MCF 10A (cell line): ENCODE results near the gene GFPT1. TPM values are rescaled to one million over a fixed set of nuclear protein-coding genes. Genes with fewer than 3 reads are reported as not detected.

Source experiments
- BruUV-seq: library from RNA; stranded (reverse); fragments of 400-500 nt; replicated peaks from 2 replicates; lab custom pipeline; 2021; lab: Mats Ljungman, UMichigan
- CTCF ChIA-PET: fragments of 300-600 bp; sonication (Branson Sonifier 250); formaldehyde crosslinking; extraction: SDS; loops from one replicate; lab custom pipeline; 2021; ENCODE audit warnings: antibody characterized with exemption, inconsistent platforms; lab: Yijun Ruan, JAX
- POLR2A ChIA-PET: fragments of 300-600, 350-650 bp; sonication (Branson Sonifier 250); formaldehyde crosslinking; extraction: SDS; loops from one replicate; lab custom pipeline; 2020; ENCODE audit warnings: antibody characterized with exemption, inconsistent platforms; lab: Yijun Ruan, JAX
- DNase-seq: peaks from one replicate; pipeline ENCODE4 v3.0.0-alpha.2; 2018; ENCODE audit not compliant: unreplicated experiment
- H3K27ac Mint-ChIP-seq: one replicate; pipeline ENCODE4 v1.8.0; 2022; ENCODE audit warnings: mild to moderate bottlenecking, low read depth, mixed read lengths; ENCODE audit not compliant: unreplicated experiment
- H3K27me3 Mint-ChIP-seq: one replicate; pipeline ENCODE4 v1.8.0; 2022; ENCODE audit warnings: mixed read lengths; ENCODE audit not compliant: insufficient read depth, unreplicated experiment
- H3K36me3 Mint-ChIP-seq: one replicate; pipeline ENCODE4 v1.8.0; 2022; ENCODE audit warnings: mild to moderate bottlenecking, moderate library complexity, mixed read lengths; ENCODE audit not compliant: insufficient read depth, unreplicated experiment
- H3K4me1 Mint-ChIP-seq: one replicate; pipeline ENCODE4 v1.8.0; 2022; ENCODE audit warnings: mixed read lengths; ENCODE audit not compliant: insufficient read depth, unreplicated experiment
- H3K4me3 Mint-ChIP-seq: one replicate; pipeline ENCODE4 v1.8.0; 2022; ENCODE audit warnings: mild to moderate bottlenecking, moderate library complexity, mixed read lengths; ENCODE audit not compliant: unreplicated experiment
- H3K9me3 Mint-ChIP-seq: one replicate; pipeline ENCODE4 v1.8.0; 2022; ENCODE audit warnings: mixed read lengths; ENCODE audit not compliant: unreplicated experiment
- intact Hi-C: fragments of 100-400 bp; cut with micrococcal nuclease; formaldehyde crosslinking; loops from 2 replicates; pipeline ENCODE4 v1.14.1; 2022
- total RNA-seq: library from RNA; stranded (reverse); gene quantifications from 2 replicates; pipeline ENCODE4 v1.2.3, GENCODE V29; 2022
- TF ChIP-seq, protein P1 (sequence below): fragments of 200-600 bp; IDR thresholded peaks from one replicate; pipeline ENCODE4 v1.8.0; 2022; ENCODE audit warnings: antibody characterized with exemption, mild to moderate bottlenecking; ENCODE audit not compliant: unreplicated experiment

Gene GFPT1
- total RNA-seq, 1 experiment from 2014 or later, result 176 TPM

DNA sequence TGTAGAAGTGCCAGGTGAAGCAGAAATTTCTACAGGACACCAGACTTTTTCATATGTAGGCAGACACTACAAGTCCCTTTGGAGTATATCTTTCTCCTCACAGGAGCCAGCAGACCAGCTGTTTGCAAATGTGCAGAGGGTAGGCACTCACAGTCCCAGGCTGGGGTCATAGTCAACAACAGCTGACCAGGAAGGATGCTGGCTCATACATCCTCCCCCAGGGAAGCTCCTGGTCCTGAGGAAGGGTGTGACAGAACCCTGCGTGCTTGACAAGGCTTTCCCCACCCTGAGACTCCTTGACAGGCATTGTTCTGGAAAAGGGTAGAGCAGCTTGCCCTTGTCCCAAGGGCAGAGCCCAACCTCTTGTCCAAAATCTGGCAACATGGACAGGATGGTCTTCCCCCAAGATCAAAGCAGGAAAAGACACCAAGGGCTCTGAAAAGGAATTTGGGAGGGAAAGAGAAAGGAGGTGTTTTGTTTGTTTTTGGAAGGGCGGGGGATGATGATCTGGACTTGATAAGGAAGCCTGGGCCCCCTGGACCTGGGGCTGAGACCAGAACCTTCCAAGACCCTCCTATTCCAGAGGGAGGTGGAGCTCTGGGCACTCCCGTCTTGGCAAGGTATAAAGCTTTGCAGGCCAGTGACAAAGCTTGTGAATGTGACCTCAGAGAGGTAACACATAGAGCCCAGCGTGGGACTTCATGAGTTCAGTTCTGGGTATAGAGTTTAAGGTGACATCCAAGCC is 87.1 kb downstream of the GFPT1 start:
- no peak for DNase-seq
- ChIA-PET CTCF (interaction anchor here (0.8 to 1.9 kb wide), 2 partner anchors 8 to 277 kb away, joined by 3 to 5 read pairs; no protein-coding TSS in a partner anchor), POLR2A (no interaction called here)
- Mint-ChIP-seq H3K4me3 (no peak overlapping the region), H3K27ac (no peak overlapping the region), H3K4me1 (peaks cover 25% of the 10 kb centered on the region), H3K9me3 (peaks cover 7% of the 10 kb centered on the region), H3K27me3 (no peaks in the 10 kb centered on the region), H3K36me3 (no peaks in the 10 kb centered on the region)
- intact Hi-C loops, result no loop called here
- no TSS peak for BruUV-seq
- TF ChIP-seq, protein P1, sequence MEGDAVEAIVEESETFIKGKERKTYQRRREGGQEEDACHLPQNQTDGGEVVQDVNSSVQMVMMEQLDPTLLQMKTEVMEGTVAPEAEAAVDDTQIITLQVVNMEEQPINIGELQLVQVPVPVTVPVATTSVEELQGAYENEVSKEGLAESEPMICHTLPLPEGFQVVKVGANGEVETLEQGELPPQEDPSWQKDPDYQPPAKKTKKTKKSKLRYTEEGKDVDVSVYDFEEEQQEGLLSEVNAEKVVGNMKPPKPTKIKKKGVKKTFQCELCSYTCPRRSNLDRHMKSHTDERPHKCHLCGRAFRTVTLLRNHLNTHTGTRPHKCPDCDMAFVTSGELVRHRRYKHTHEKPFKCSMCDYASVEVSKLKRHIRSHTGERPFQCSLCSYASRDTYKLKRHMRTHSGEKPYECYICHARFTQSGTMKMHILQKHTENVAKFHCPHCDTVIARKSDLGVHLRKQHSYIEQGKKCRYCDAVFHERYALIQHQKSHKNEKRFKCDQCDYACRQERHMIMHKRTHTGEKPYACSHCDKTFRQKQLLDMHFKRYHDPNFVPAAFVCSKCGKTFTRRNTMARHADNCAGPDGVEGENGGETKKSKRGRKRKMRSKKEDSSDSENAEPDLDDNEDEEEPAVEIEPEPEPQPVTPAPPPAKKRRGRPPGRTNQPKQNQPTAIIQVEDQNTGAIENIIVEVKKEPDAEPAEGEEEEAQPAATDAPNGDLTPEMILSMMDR, result no peak

DNA sequence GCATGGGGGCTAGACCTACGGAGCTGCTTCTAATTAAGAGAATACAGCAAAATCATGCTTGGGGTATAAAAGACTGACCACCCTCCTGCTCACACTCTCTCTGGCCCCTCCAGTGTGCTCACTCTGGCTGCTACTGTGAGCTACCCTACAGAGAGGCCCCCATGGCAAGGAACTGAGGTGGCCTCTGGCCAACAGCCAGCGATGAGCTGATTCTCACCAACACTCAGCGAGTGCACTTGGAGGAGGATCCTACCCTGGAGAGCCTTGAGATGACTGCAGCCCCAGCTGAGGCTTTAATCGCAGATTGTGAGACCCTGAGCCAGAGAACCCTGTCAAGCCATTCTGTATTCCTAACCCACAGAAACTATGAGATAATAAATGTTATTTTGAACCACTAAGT is 88.2 kb downstream of the GFPT1 start:
- ChIA-PET CTCF (interaction anchor here (0.7 to 1.9 kb wide), 5 partner anchors 8 to 285 kb away, joined by 3 to 9 read pairs (median 5); no protein-coding TSS in a partner anchor), POLR2A (interaction anchor here (0.6 to 0.8 kb wide), 2 partner anchors 9 to 614 kb away, joined by 3 read pairs; no protein-coding TSS in a partner anchor)
- Mint-ChIP-seq H3K9me3 (peaks cover 7% of the 10 kb centered on the region), H3K36me3 (no peaks in the 10 kb centered on the region), H3K4me3 (no peak overlapping the region), H3K27me3 (no peaks in the 10 kb centered on the region), H3K27ac (peak overlapping the region; percentile 57), H3K4me1 (peaks cover 25% of the 10 kb centered on the region)
- DNase-seq, result peak; percentile 32
- intact Hi-C loops, result no loop called here
- BruUV-seq, result no TSS peak
- TF ChIP-seq, protein P1, result no peak

DNA sequence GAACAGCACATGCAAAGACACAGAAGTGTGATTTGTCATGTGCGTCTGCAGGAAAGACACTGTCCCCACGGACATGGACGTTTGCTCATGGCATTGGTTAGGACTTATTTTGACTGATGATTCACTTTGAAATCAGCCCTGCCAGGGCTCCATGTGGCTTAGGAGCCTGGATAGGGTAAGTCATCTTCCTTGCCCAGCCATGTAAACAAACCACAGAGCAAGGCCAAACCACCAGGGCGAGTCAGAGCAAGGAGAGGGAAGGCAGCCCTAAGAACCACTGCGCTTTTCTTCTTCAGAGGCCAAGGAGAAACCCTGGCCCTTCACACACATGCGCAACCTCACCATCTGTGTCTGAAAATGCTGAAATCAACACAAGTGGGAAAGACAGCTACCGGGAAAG is 88.8 kb downstream of the GFPT1 start:
- TF ChIP-seq, protein P1, result no peak
- no peaks in the 10 kb centered on the region for H3K27me3 Mint-ChIP-seq
- H3K36me3 Mint-ChIP-seq, result no peaks in the 10 kb centered on the region
- no TSS peak for BruUV-seq
- H3K4me3 Mint-ChIP-seq, result no peak overlapping the region
- DNase-seq, result peak; percentile 89
- POLR2A ChIA-PET, result interaction anchor here (0.6 to 0.8 kb wide), 2 partner anchors 8 to 613 kb away, joined by 3 read pairs; no protein-coding TSS in a partner anchor
- H3K4me1 Mint-ChIP-seq, result peaks cover 25% of the 10 kb centered on the region
- H3K9me3 Mint-ChIP-seq, result peaks cover 7% of the 10 kb centered on the region
- intact Hi-C loops, result no loop called here
- CTCF ChIA-PET, result interaction anchor here (0.8 to 1.9 kb wide), 5 partner anchors 9 to 355 kb away, joined by 3 to 9 read pairs (median 4); no protein-coding TSS in a partner anchor
- H3K27ac Mint-ChIP-seq, result peak overlapping the region; percentile 57

DNA sequence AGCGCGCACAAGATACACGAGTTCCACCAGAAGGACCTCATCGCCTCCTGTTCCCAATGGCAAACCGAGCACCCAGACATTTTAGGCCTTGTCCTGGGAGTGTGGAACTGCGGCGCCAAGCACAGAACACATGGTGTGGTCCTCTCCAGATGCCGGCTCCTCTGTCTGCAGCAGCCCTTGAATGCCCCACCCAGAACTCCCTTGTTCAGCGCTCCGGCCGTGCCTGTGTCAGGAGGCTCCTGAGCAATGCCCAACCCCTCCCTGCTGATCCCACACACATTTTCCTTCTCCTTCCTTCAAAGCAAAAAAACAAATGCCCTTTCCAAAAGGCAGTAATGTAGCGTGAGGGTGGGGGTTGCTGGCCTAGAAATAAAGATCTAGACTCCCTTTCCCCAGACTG is 89.8 kb downstream of the GFPT1 start:
- H3K27ac Mint-ChIP-seq, result no peak overlapping the region
- H3K36me3 Mint-ChIP-seq, result no peaks in the 10 kb centered on the region
- peaks cover 25% of the 10 kb centered on the region for H3K4me1 Mint-ChIP-seq
- H3K9me3 Mint-ChIP-seq, result no peaks in the 10 kb centered on the region
- POLR2A ChIA-PET, result interaction anchor here (0.6 kb wide), 1 partner anchor 894 kb away, joined by 3 read pairs; the partner anchor contains the start of gene C2orf42
- H3K4me3 Mint-ChIP-seq, result no peak overlapping the region
- CTCF ChIA-PET, result interaction anchor here (0.6 to 1.4 kb wide), 3 partner anchors 10 to 124 kb away, joined by 3 to 5 read pairs (median 3); no protein-coding TSS in a partner anchor
- TF ChIP-seq, protein P1, result no peak
- no TSS peak for BruUV-seq
- no peak for DNase-seq
- intact Hi-C loops, result no loop called here
- H3K27me3 Mint-ChIP-seq, result no peaks in the 10 kb centered on the region
